MM.1S (cell line): ENCODE results near the gene DPP9.
A peak's percentile ranks its signal among the peaks of the same experiment; 100 is the strongest.

Source experiments
- DNase-seq: peaks from one replicate; pipeline ENCODE4 v3.0.0-alpha.2; 2015
- H2AFZ ChIP-seq: fragments of 300-600 bp; sonication (generic); 2 replicates; pipeline ENCODE4 v1.6.0; 2016; ENCODE audit warnings: antibody characterized with exemption, low read length
- H3F3A ChIP-seq: fragments of 300-600 bp; sonication (generic); 2 replicates; pipeline ENCODE4 v1.6.1; 2016; ENCODE audit warnings: mild to moderate bottlenecking, antibody characterized with exemption, low read length, moderate library complexity, mixed read lengths; ENCODE audit not compliant: insufficient read depth
- H3K27ac ChIP-seq: fragments of 300-600 bp; sonication (generic); 2 replicates; pipeline ENCODE4 v1.5.1; 2016; ENCODE audit warnings: mild to moderate bottlenecking, low read length
- H3K27me3 ChIP-seq: fragments of 300-600 bp; sonication (generic); replicated peaks from 2 replicates; pipeline ENCODE4 v1.6.0; 2016; ENCODE audit warnings: low read length; ENCODE audit not compliant: insufficient read depth
- H3K36me3 ChIP-seq: fragments of 300-600 bp; sonication (generic); replicated peaks from 2 replicates; pipeline ENCODE4 v1.6.1; 2016; ENCODE audit warnings: mild to moderate bottlenecking, low read length, mixed read lengths; ENCODE audit not compliant: insufficient read depth
- H3K4me1 ChIP-seq: fragments of 300-600 bp; sonication (generic); 2 replicates; pipeline ENCODE4 v1.6.1; 2016; ENCODE audit warnings: low read length, mixed read lengths
- H3K4me2 ChIP-seq: fragments of 300-600 bp; sonication (generic); 2 replicates; pipeline ENCODE4 v1.6.0; 2016; ENCODE audit warnings: low read depth, low read length
- H3K4me3 ChIP-seq: fragments of 300-600 bp; sonication (generic); 2 replicates; pipeline ENCODE4 v1.5.1; 2016; ENCODE audit warnings: low read length, mixed read lengths
- H3K79me2 ChIP-seq: fragments of 300-600 bp; sonication (generic); 2 replicates; pipeline ENCODE4 v1.6.1; 2016; ENCODE audit warnings: mixed run types, low read length, mixed read lengths
- H3K9ac ChIP-seq: fragments of 300-600 bp; sonication (generic); 2 replicates; pipeline ENCODE4 v1.6.1; 2016; ENCODE audit warnings: low read length, mixed read lengths
- H3K9me2 ChIP-seq: fragments of 300-600 bp; sonication (generic); replicated peaks from 2 replicates; pipeline ENCODE4 v1.6.1; 2016; ENCODE audit warnings: mild to moderate bottlenecking, low read length, mixed read lengths; ENCODE audit not compliant: insufficient read depth
- H3K9me3 ChIP-seq: fragments of 300-600 bp; sonication (generic); replicated peaks from 2 replicates; pipeline ENCODE4 v1.6.1; 2016; ENCODE audit warnings: mild to moderate bottlenecking, low read length, mixed read lengths; ENCODE audit not compliant: insufficient read depth
- H4K20me1 ChIP-seq: fragments of 300-600 bp; sonication (generic); 2 replicates; pipeline ENCODE4 v1.6.1; 2016; ENCODE audit warnings: mild to moderate bottlenecking, low read length, moderate library complexity, mixed read lengths; ENCODE audit not compliant: insufficient read depth
- CTCF ChIP-seq: fragments of 300-600 bp; sonication (generic); IDR thresholded peaks from 2 replicates; pipeline ENCODE4 v1.5.1; 2016; ENCODE audit warnings: antibody characterized with exemption, low read length, mixed read lengths
- EZH2 ChIP-seq: fragments of 300-600 bp; sonication (generic); optimal IDR thresholded peaks from 2 replicates; pipeline ENCODE3; 2017; ENCODE audit warnings: low read depth, mild to moderate bottlenecking, antibody characterized with exemption, low read length, mixed read lengths
- EZH2phosphoT487 ChIP-seq: fragments of 300-600 bp; sonication (generic); IDR thresholded peaks from 2 replicates; pipeline ENCODE4 v1.6.1; 2018; ENCODE audit warnings: antibody characterized with exemption, low read length

Gene DPP9

GRCh38 chr19:4662020-4662695 is 61.5 kb downstream of the DPP9 start:
- Histone ChIP-seq H3K36me3 (peaks cover 7% of the 10 kb centered on the region; the same call in 1 of the 2 replicates), H4K20me1 (no peaks in the 10 kb centered on the region), H3K4me1 (no peaks in the 10 kb centered on the region), H3K27ac (no peak overlapping the region), H3K9me3 (no peaks in the 10 kb centered on the region), H3K4me3 (no peak overlapping the region), H3K9ac (no peak overlapping the region), H3K79me2 (peaks cover 24% of the 10 kb centered on the region), H3K27me3 (no peaks in the 10 kb centered on the region), H3F3A (no peaks in the 10 kb centered on the region), H3K9me2 (no peaks in the 10 kb centered on the region), H3K4me2 (no peak overlapping the region), H2AFZ (no peak overlapping the region)
- no peak for DNase-seq
- no peak for TF ChIP-seq EZH2
- no peak for TF ChIP-seq EZH2phosphoT487
- no peak for TF ChIP-seq CTCF

GRCh38 chr19:4660993-4661392 is 62.6 kb downstream of the DPP9 start:
- TF ChIP-seq CTCF: no peak
- TF ChIP-seq EZH2phosphoT487: no peak
- TF ChIP-seq EZH2: no peak
- no peaks in the 10 kb centered on the region for H3F3A ChIP-seq
- peaks cover 17% of the 10 kb centered on the region for H3K79me2 ChIP-seq
- H4K20me1 ChIP-seq: no peaks in the 10 kb centered on the region
- H3K36me3 ChIP-seq: peaks cover 4% of the 10 kb centered on the region; the same call in 1 of the 2 replicates
- H2AFZ ChIP-seq: no peak overlapping the region
- H3K27ac ChIP-seq: no peak overlapping the region
- H3K27me3 ChIP-seq: no peaks in the 10 kb centered on the region
- H3K4me1 ChIP-seq: no peaks in the 10 kb centered on the region
- DNase-seq: no peak
- no peak overlapping the region for H3K9ac ChIP-seq
- H3K4me3 ChIP-seq: no peak overlapping the region
- no peak overlapping the region for H3K4me2 ChIP-seq
- H3K9me3 ChIP-seq: no peaks in the 10 kb centered on the region
- H3K9me2 ChIP-seq: no peaks in the 10 kb centered on the region

GRCh38 chr19:4660181-4660791 is 63.4 kb downstream of the DPP9 start:
- H3K9me3 ChIP-seq: no peaks in the 10 kb centered on the region
- no peaks in the 10 kb centered on the region for H3K4me1 ChIP-seq
- TF ChIP-seq CTCF (peak; percentile 48), EZH2 (no peak)
- no peaks in the 10 kb centered on the region for H4K20me1 ChIP-seq
- no peaks in the 10 kb centered on the region for H3K9me2 ChIP-seq
- H3K4me2 ChIP-seq: no peak overlapping the region
- H3K27me3 ChIP-seq: no peaks in the 10 kb centered on the region
- H3K4me3 ChIP-seq: no peak overlapping the region
- no peak overlapping the region for H3K27ac ChIP-seq
- H3K36me3 ChIP-seq: 0 out of 2 replicates have a peak, but pooled peaks cover 4% of the 10 kb centered on the region
- H3K9ac ChIP-seq: no peak overlapping the region
- peak; percentile 41 for DNase-seq
- no peak overlapping the region for H2AFZ ChIP-seq
- peaks cover 2% of the 10 kb centered on the region; the same call in 1 of the 2 replicates for H3F3A ChIP-seq
- peaks cover 13% of the 10 kb centered on the region for H3K79me2 ChIP-seq
